Breast epithelium (tissue), 4 donors: ENCODE data around the gene HOXA11. TPM values are rescaled to one million over a fixed set of nuclear protein-coding genes. Genes with fewer than 3 reads are reported as not detected.

Source experiments
- DNase-seq, 2 donors: peaks; one replicate each; pipeline ENCODE4 v3.0.0-alpha.2; 2019; ENCODE audit warnings: low spot score in 2 of 2
- H3K27ac ChIP-seq, 2 donors: fragments of 200-600 bp; sonication (generic) in 1 of 2; one replicate each; pipeline ENCODE4 v1.5.1; 2016 to 2019; ENCODE audit warnings: mild to moderate bottlenecking in 1 of 2
- H3K27me3 ChIP-seq, 2 donors: fragments of 200-600 bp; sonication (generic) in 1 of 2; one replicate each; pipeline versions ENCODE4 v1.5.1 to v1.6.0; 2017 to 2019; ENCODE audit warnings: control low read depth in 1 of 2, mild to moderate bottlenecking in 1 of 2
- H3K36me3 ChIP-seq: fragments of 200-600 bp; one replicate; pipeline ENCODE4 v1.5.1; 2019
- H3K4me1 ChIP-seq, 2 donors: fragments of 200-600 bp; sonication (generic); one replicate each; pipeline ENCODE4 v1.5.1; 2016 to 2019; ENCODE audit warnings: control low read depth in 1 of 2
- H3K4me3 ChIP-seq, 3 donors: fragments of 200-600 bp; sonication (generic); 1 replicate in 2 of 3; 2 replicates in 1 of 3; pipeline ENCODE4 v1.5.1; 2016 to 2019; ENCODE audit warnings: mild to moderate bottlenecking in 3 of 3, moderate library complexity in 2 of 3
- H3K9me3 ChIP-seq, 2 donors: fragments of 200-600 bp; sonication (generic) in 1 of 2; one replicate each; pipeline ENCODE4 v1.5.1; 2016 to 2019; ENCODE audit warnings: control low read depth in 1 of 2
- POLR2A ChIP-seq: fragments of 450-650 bp; IDR thresholded peaks from one replicate; pipeline ENCODE4 v1.6.1; 2016; ENCODE audit warnings: antibody characterized with exemption, mild to moderate bottlenecking, moderate library complexity
- POLR2AphosphoS5 ChIP-seq, 3 donors: sonication (generic); formaldehyde crosslinking; IDR thresholded peaks; one replicate each; pipeline ENCODE4 v1.6.1; 2017; ENCODE audit warnings: antibody characterized with exemption in 3 of 3
- intact Hi-C: fragments of 100-400 bp; cut with DNase I; formaldehyde crosslinking; loops from one replicate; pipeline ENCODE4 v1.15.1; 2023; ENCODE audit warnings: low total_unique reads
- total RNA-seq, 3 donors: library from RNA; depleted of rRNA; stranded (reverse); fragments of >200 nt; gene quantifications; one replicate each; pipeline ENCODE4 v1.1.0, GENCODE V29; 2016
- TF ChIP-seq, protein P1 (sequence below), 3 donors: fragments of 450-650 bp; IDR thresholded peaks; one replicate each; pipeline ENCODE4 v1.5.1; 2016 to 2017; ENCODE audit warnings: antibody characterized with exemption in 3 of 3, mild to moderate bottlenecking in 3 of 3, moderate library complexity in 3 of 3

The HOXA11 gene
- total RNA-seq, 3 donors from 2014 or later = 1.9 TPM; not detected in 2

DNA sequence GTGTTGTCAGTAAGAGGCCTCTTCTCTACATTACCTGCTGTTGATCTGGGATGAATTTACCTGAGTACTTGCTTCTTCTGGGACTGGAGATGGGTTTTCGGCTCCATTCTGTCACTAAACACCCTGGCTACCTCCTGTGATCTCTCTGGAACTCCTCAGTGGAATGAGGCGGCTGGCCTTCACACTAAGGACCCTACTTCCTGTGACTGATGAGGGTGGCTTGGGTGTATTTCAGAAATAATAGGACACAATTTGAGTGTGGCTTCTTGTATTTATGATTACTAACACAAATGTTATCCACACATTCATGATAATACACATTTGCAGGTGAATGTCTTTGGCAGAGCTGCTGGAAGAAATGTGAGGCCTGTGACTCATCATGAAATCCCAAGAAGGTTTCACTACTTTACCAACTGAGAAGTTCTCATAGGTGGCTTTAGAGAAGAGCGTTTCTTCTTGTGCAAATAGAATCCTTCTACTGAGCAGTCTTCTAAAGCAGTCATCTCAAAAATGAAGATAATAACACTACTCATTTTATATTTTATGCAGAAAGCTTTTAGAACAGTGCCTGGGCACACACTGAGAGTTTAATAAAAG is 36.3 kb upstream of the HOXA11 start:
- intact Hi-C loops = no loop called here
- no peak for DNase-seq
- Histone ChIP-seq H3K27ac (no peak overlapping the region), H3K36me3 (no peaks in the 10 kb centered on the region), H3K4me3 (no peak overlapping the region), H3K4me1 (no peaks in the 10 kb centered on the region), H3K27me3 (peaks cover 0 to 73% of the 10 kb centered on the region in 2 donors), H3K9me3 (no peaks in the 10 kb centered on the region)
- TF ChIP-seq, protein P1, sequence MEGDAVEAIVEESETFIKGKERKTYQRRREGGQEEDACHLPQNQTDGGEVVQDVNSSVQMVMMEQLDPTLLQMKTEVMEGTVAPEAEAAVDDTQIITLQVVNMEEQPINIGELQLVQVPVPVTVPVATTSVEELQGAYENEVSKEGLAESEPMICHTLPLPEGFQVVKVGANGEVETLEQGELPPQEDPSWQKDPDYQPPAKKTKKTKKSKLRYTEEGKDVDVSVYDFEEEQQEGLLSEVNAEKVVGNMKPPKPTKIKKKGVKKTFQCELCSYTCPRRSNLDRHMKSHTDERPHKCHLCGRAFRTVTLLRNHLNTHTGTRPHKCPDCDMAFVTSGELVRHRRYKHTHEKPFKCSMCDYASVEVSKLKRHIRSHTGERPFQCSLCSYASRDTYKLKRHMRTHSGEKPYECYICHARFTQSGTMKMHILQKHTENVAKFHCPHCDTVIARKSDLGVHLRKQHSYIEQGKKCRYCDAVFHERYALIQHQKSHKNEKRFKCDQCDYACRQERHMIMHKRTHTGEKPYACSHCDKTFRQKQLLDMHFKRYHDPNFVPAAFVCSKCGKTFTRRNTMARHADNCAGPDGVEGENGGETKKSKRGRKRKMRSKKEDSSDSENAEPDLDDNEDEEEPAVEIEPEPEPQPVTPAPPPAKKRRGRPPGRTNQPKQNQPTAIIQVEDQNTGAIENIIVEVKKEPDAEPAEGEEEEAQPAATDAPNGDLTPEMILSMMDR (IDR thresholded peaks at IDR 0.05) = no peak
- no peak for TF ChIP-seq POLR2AphosphoS5 (IDR thresholded peaks at IDR 0.05)
- no peak for TF ChIP-seq POLR2A

DNA sequence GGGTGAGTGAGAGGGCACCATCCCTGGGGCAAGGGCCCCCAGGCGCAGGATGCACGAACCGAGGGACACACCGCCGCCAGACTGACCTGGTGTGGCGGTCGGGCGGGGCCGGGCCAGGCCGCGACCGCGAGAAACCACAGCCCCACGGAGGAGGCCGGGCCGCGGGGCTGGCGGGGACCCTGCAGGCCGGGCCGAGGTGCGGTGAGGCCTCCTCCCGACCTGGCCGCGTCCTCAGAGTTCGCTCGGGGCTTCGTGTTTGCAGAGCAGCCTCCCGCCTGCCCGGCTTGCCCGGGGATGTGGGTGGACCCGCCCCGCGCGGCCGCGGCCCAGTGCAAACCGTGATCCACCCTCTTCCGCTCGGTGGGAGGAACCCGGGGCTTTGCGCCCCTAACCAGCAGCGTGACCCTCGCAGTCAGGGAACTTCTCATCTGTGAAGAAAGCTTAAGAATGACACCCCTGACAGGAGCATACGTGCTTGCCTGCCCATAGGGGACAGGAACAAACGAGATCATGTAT is 35.5 kb upstream of the HOXA11 start:
- H3K27me3 ChIP-seq = peaks cover 0 to 65% of the 10 kb centered on the region in 2 donors
- intact Hi-C loops = no loop called here
- H3K36me3 ChIP-seq = no peaks in the 10 kb centered on the region
- TF ChIP-seq, protein P1 (IDR thresholded peaks at IDR 0.05) = no peak
- TF ChIP-seq POLR2A = no peak
- DNase-seq = no peak
- H3K4me3 ChIP-seq = no peak overlapping the region
- H3K27ac ChIP-seq = no peak overlapping the region
- no peaks in the 10 kb centered on the region for H3K9me3 ChIP-seq
- H3K4me1 ChIP-seq = no peaks in the 10 kb centered on the region

DNA sequence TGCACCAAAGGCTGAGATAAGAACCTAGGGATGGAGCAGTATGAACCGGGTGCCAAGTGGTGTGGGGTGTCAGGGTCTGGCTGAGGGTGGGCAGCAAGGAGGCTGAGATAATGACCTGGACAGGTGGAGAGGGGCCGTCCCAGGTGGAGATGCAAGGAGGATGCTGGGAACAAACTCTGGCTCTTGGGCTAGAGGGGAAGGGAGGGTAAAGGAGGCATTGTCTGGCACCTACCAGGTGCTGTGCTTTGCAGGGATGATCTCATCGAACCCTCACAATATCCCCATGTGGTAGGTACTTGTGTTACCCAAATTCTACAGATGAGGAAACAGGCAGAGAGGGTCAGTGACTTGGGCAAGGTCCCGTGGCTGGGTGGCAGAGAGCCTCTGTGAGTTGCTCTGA is 34.8 kb upstream of the HOXA11 start:
- no peaks in the 10 kb centered on the region for H3K4me1 ChIP-seq
- H3K9me3 ChIP-seq = no peaks in the 10 kb centered on the region
- TF ChIP-seq POLR2AphosphoS5 (IDR thresholded peaks at IDR 0.05) = no peak
- TF ChIP-seq, protein P1 (IDR thresholded peaks at IDR 0.05) = no peak
- no peak for TF ChIP-seq POLR2A
- H3K27ac ChIP-seq = no peak overlapping the region
- no peaks in the 10 kb centered on the region for H3K36me3 ChIP-seq
- no peak overlapping the region for H3K4me3 ChIP-seq
- intact Hi-C loops = no loop called here
- peaks cover 0 to 59% of the 10 kb centered on the region in 2 donors for H3K27me3 ChIP-seq
- DNase-seq = no peak

DNA sequence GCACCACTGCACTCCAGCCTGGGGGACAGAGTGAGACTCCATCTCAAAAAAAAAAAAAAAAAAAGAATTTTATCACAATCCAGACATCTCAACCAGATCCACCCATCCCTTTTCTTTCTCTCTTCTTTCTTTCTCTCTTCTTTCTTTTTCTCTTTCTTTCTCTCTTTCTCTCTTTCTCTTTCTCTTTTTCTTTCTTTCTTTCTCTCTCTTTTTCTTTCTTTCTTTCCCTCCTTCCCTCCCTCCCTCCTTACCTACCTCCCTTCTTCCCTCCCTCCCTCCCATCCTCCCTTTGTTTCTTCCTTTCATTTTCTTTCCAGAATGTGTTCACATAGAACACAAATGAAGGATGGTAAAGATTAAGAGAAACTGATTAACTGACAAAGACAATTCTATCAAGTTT is 32.9 kb upstream of the HOXA11 start:
- H3K36me3 ChIP-seq = no peaks in the 10 kb centered on the region
- intact Hi-C loops = no loop called here
- no peak overlapping the region for H3K27ac ChIP-seq
- TF ChIP-seq, protein P1 (IDR thresholded peaks at IDR 0.05) = no peak
- TF ChIP-seq POLR2A = no peak
- no peak for TF ChIP-seq POLR2AphosphoS5 (IDR thresholded peaks at IDR 0.05)
- no peaks in the 10 kb centered on the region for H3K9me3 ChIP-seq
- no peak overlapping the region for H3K4me3 ChIP-seq
- no peaks in the 10 kb centered on the region for H3K4me1 ChIP-seq
- no peak for DNase-seq
- H3K27me3 ChIP-seq = peaks cover 0 to 61% of the 10 kb centered on the region in 2 donors

DNA sequence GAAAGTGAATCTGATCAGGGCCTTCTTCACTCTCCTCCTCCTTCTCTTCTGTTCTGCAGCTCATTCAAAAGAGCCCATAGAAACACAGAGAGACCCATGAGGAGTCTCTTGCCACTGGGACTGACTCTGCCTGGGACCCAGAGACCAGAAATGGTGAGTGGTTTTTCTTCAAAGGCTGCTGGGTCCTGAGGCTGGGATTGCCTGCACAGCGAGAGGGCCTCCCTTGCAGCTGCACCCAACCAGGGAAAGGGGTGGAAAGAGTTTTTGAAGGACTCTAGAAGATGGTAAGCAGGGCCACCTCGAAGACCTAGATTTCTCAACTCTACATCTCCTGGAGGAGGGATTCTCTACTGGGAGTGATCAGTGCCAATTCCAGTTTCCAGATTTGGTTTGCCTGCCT is 30.3 kb upstream of the HOXA11 start:
- H3K9me3 ChIP-seq = no peaks in the 10 kb centered on the region
- H3K36me3 ChIP-seq = no peaks in the 10 kb centered on the region
- DNase-seq = no peak
- intact Hi-C loops = no loop called here
- no peak overlapping the region for H3K27ac ChIP-seq
- H3K4me1 ChIP-seq = no peaks in the 10 kb centered on the region
- H3K4me3 ChIP-seq = no peak overlapping the region
- no peak for TF ChIP-seq POLR2AphosphoS5 (IDR thresholded peaks at IDR 0.05)
- TF ChIP-seq, protein P1 (IDR thresholded peaks at IDR 0.05) = no peak
- no peak for TF ChIP-seq POLR2A
- peaks cover 0 to 64% of the 10 kb centered on the region in 2 donors for H3K27me3 ChIP-seq
